ENCODE data around the gene SASH1.
A peak's percentile ranks its signal among the peaks of the same experiment; 100 is the strongest.

SASH1 gene

DNA sequence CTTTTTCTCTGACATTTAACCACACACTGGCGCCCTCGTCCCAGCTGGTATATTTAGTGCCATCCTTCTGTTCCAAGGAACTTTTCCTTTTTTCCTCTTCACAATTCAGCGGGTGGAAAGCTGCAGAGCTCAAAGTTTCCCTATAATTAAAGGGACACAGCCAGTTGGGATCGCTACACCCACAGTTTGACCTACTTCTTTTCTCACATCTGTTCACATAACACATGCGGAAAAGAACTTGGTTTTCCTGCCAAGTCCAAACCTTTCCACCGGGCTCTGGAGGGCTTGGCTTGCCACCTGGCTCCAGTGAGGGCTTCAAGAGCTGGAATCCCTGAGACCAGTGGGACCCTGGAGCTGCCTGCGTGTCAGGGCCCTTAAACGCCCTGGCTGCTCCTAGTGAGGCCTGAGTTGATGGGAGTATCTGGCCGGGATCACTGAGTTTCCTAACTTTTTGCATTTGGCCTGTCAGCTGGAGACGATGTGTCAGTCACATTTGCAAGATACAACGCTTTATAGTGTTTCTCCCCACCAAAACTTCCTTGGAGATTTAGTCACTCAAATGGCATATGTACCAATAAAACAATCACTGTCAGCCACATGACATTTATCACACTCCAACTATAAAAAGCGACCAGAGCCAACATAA lies 176.0 kb downstream of the SASH1 start:
- ChIA-PET POLR2A (no interaction called here), CTCF (interaction anchor here (1.3 kb wide), 1 partner anchor 9 kb away, joined by 5 read pairs; no protein-coding TSS in a partner anchor)
- TF ChIP-seq, protein P1, sequence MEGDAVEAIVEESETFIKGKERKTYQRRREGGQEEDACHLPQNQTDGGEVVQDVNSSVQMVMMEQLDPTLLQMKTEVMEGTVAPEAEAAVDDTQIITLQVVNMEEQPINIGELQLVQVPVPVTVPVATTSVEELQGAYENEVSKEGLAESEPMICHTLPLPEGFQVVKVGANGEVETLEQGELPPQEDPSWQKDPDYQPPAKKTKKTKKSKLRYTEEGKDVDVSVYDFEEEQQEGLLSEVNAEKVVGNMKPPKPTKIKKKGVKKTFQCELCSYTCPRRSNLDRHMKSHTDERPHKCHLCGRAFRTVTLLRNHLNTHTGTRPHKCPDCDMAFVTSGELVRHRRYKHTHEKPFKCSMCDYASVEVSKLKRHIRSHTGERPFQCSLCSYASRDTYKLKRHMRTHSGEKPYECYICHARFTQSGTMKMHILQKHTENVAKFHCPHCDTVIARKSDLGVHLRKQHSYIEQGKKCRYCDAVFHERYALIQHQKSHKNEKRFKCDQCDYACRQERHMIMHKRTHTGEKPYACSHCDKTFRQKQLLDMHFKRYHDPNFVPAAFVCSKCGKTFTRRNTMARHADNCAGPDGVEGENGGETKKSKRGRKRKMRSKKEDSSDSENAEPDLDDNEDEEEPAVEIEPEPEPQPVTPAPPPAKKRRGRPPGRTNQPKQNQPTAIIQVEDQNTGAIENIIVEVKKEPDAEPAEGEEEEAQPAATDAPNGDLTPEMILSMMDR (IDR thresholded peaks at IDR 0.05; ENCODE audit: control extremely low read depth, extremely low read depth, low read depth, missing control alignments) = no peak
- no peak for DNase-seq (ENCODE audit: extremely low spot score)

DNA sequence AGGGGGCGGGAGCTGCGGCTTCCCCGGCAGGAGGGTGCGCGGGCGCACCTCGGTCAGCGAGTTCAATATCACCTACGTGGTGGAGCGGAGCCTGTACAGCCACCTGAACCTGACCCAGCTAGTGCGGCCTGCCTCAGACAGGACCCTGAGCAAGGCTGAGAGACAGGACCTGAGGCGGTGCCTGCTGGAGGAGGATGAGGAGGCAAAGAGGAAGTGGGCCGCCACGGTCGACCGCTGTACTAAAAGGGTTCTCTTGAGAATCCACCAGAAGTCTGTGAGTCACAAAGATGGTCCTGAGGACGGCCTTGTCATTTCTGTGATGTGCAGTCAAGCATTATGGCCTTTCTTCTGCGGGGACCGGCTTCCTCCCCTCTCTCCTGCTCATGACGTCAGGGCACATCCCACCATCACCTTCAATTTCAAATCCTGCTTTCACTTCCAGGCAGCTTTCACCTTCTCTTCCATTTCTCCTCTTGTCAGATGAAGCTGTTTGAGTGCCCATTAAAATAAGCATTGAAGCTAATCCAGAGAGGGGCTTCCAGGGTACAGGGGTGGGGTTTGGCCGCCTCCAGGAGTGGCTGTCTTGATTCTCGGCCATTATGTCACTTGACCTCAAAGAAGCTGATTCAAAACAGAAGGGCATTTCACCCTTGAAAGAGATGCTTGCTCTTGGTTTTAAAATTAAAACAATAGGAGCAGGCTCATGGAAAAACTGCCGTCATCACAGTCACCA lies 177.6 kb downstream of the SASH1 start:
- ChIA-PET CTCF (interaction anchor here (0.9 kb wide), 2 partner anchors 8 to 228 kb away, joined by 3 read pairs; no protein-coding TSS in a partner anchor), POLR2A (no interaction called here)
- DNase-seq (ENCODE audit: extremely low spot score) = peak; percentile 81
- TF ChIP-seq, protein P1 (IDR thresholded peaks at IDR 0.05; ENCODE audit: control extremely low read depth, extremely low read depth, low read depth, missing control alignments) = no peak

DNA sequence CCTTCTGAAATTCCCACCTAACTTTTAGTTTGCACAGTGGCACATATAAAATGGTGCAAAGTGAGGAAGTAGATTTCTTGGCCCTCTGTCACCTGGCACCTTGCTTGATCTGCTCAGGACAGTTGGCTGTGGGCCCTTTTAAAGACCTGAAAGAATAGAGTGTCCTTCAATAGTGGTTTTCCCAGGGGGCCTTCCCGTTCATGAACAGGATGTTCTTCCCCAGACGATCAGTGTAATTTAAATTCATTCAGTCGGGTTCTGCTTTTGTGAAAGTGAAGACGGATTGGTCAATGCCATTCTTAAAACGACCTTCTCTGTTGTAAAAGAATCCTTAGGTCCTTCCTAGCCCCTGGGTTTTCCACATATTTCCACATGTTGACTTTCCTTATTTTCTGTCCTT lies 178.5 kb downstream of the SASH1 start:
- ChIA-PET POLR2A (interaction anchor here (0.6 kb wide), 1 partner anchor 1318 kb away, joined by 3 read pairs; no protein-coding TSS in a partner anchor), CTCF (interaction anchor here (0.9 kb wide), 1 partner anchor 9 kb away, joined by 3 read pairs; no protein-coding TSS in a partner anchor)
- TF ChIP-seq, protein P1 (IDR thresholded peaks at IDR 0.05; ENCODE audit: control extremely low read depth, extremely low read depth, low read depth, missing control alignments) = no peak
- DNase-seq (ENCODE audit: extremely low spot score) = no peak

DNA sequence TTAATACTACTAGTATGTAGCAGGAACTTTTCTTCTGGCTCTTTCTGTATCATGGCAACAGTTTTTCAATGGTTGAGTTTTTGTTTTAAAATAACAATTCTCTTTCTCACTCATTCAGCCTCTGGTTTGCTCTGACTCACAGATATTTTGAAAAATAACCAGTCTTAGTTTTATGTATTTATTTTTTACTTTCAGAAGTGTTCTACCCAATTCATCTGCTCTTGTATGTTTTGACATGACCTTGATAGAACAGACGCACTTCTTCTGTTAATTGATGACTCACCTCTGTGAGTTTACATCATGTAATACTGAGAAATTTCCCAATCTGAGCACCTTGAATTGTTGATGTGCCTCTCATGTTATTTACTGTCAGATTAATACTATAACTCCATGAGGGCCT lies 178.9 kb downstream of the SASH1 start:
- TF ChIP-seq, protein P1 (IDR thresholded peaks at IDR 0.05; ENCODE audit: control extremely low read depth, extremely low read depth, low read depth, missing control alignments) = no peak
- POLR2A ChIA-PET = no interaction called here
- no peak for DNase-seq (ENCODE audit: extremely low spot score)
- CTCF ChIA-PET = no interaction called here

DNA sequence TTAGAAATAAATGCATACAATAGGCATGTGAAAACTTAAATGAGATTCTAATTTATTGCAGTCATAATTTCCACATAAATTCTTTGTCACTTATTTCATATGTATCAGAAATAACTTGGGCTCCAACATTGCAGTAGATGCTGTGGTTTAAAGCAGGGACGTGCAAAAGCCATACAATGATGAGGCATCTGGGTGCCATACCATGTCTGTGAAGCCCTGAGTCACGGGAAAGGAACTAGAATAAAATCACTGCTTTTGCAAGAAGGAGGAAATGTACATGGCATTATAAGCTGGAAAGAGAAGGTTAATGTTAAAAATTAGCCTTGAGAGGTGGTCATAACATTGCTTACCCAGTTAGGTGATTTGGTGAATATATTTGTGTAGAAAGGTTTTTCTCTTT lies 180.4 kb downstream of the SASH1 start:
- ChIA-PET POLR2A (no interaction called here), CTCF (interaction anchor here (0.8 kb wide), 1 partner anchor 14 kb away, joined by 3 read pairs; no protein-coding TSS in a partner anchor)
- DNase-seq (ENCODE audit: extremely low spot score) = no peak
- TF ChIP-seq, protein P1 (IDR thresholded peaks at IDR 0.05; ENCODE audit: control extremely low read depth, extremely low read depth, low read depth, missing control alignments) = no peak

DNA sequence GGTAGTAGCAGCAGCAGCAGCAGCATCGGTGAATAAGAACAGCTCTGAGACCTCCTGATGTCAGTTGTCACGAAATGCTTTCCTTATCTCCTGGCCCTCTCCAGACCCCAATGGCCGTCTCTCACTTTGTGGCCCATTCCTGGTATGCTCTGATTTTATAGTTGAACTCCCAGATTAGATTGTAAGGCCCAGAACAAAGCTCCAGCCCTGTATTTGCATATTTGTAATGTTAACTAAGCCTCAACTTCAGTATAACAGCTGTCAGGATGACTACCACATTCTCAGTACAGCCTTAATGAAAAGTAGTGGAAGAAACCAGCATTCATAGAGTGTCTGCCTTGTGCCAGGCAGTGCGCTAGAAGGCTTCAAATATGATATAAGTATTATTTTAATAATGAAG lies 180.9 kb downstream of the SASH1 start:
- CTCF ChIA-PET = interaction anchor here (0.8 to 2.1 kb wide), 4 partner anchors 12 to 64 kb away, joined by 3 to 6 read pairs (median 4); no protein-coding TSS in a partner anchor
- POLR2A ChIA-PET = no interaction called here
- TF ChIP-seq, protein P1 (IDR thresholded peaks at IDR 0.05; ENCODE audit: control extremely low read depth, extremely low read depth, low read depth, missing control alignments) = no peak
- no peak for DNase-seq (ENCODE audit: extremely low spot score)

All from GM10248 (cell line).